ENCODE measurements around the gene CLN6. TPM values are rescaled to one million over a fixed set of nuclear protein-coding genes. Genes with fewer than 3 reads are reported as not detected.

Gene CLN6
- total and polyA plus RNA-seq, 8 donors = 6.4 to 151 (median 17.3) TPM

GRCh38 chr15:68272721-68273271 lies 43.3 kb upstream of the CLN6 start:
- Histone ChIP-seq H3K4me1 (peaks cover 32 to 55% (median 39%) of the 10 kb centered on the region in 4 donors), H3K27me3 (no peaks in the 10 kb centered on the region), H3K4me3 (no peak overlapping the region), H3K27ac (peak overlapping the region in 4 of 5 donors; percentile 96 to 99 (median 98)), H3K36me3 (no peaks in the 10 kb centered on the region), H3K9me3 (no peaks in the 10 kb centered on the region)
- WGBS, 5 donors = 77 to 88% (median 85%) methylated on average over 1 of the region's 1 CpG
- DNase-seq = no peak
- peak in 1 of 3 donors; percentile 49 for TF ChIP-seq POLR2AphosphoS5 (IDR thresholded peaks at IDR 0.05)
- TF ChIP-seq POLR2A (IDR thresholded peaks at IDR 0.05) = no peak
- intact Hi-C loops (cut with DNase I; ENCODE audit: low total_unique reads) = no loop called here

- peaks cover 32 to 53% (median 39%) of the 10 kb centered on the region in 4 donors for H3K4me1 ChIP-seq
- no peaks in the 10 kb centered on the region for H3K27me3 ChIP-seq
- no peaks in the 10 kb centered on the region for H3K9me3 ChIP-seq
- no peak for TF ChIP-seq POLR2A (IDR thresholded peaks at IDR 0.05)
- TF ChIP-seq EP300 (IDR thresholded peaks at IDR 0.05) = peak; percentile 8
- H3K4me3 ChIP-seq = no peak overlapping the region
- peak in 1 of 2 donors; percentile 68 for DNase-seq
- no peaks in the 10 kb centered on the region for H3K36me3 ChIP-seq
- H3K27ac ChIP-seq = peak overlapping the region in 4 of 5 donors; percentile 96 to 99 (median 98)
- 32 to 47% (median 44%) methylated on average over 11 of the region's 11 CpGs for WGBS, 5 donors
- intact Hi-C loops (cut with DNase I; ENCODE audit: low total_unique reads) = no loop called here
Observed at GRCh38 chr15:68271854-68272471, 42.4 kb upstream of the CLN6 start.

- intact Hi-C loops (cut with DNase I; ENCODE audit: low total_unique reads) = no loop called here
- TF ChIP-seq EP300 (IDR thresholded peaks at IDR 0.05) (no peak), CTCF (IDR thresholded peaks at IDR 0.05) (no peak), POLR2A (IDR thresholded peaks at IDR 0.05) (no peak), POLR2AphosphoS5 (IDR thresholded peaks at IDR 0.05) (no peak)
- Histone ChIP-seq H3K9me3 (no peaks in the 10 kb centered on the region), H3K36me3 (no peaks in the 10 kb centered on the region), H3K4me3 (no peak overlapping the region), H3K27me3 (peaks cover 0 to 8% (median 0%) of the 10 kb centered on the region in 3 donors), H3K4me1 (peaks cover 0 to 20% (median 15%) of the 10 kb centered on the region in 4 donors), H3K27ac (no peak overlapping the region)
- 44 to 51% (median 47%) methylated on average over 3 of the region's 3 CpGs for WGBS, 5 donors
- DNase-seq = no peak
Observed at GRCh38 chr15:68268405-68268804, 38.9 kb upstream of the CLN6 start.

- Histone ChIP-seq H3K27ac (no peak overlapping the region), H3K27me3 (peaks cover 0 to 8% (median 0%) of the 10 kb centered on the region in 3 donors), H3K9me3 (no peaks in the 10 kb centered on the region), H3K4me3 (no peak overlapping the region), H3K4me1 (no peaks in the 10 kb centered on the region), H3K36me3 (no peaks in the 10 kb centered on the region)
- 63 to 74% (median 64%) methylated on average over 3 of the region's 3 CpGs for WGBS, 5 donors
- TF ChIP-seq EP300 (IDR thresholded peaks at IDR 0.05) (no peak), POLR2A (IDR thresholded peaks at IDR 0.05) (no peak), POLR2AphosphoS5 (IDR thresholded peaks at IDR 0.05) (no peak), CTCF (IDR thresholded peaks at IDR 0.05) (no peak)
- no peak for DNase-seq
- intact Hi-C loops (cut with DNase I; ENCODE audit: low total_unique reads) = no loop called here
Observed at GRCh38 chr15:68265674-68266073, 36.1 kb upstream of the CLN6 start.

GRCh38 chr15:68265081-68265480 lies 35.6 kb upstream of the CLN6 start:
- intact Hi-C loops (cut with DNase I; ENCODE audit: low total_unique reads) = no loop called here
- H3K27me3 ChIP-seq = peaks cover 0 to 8% (median 0%) of the 10 kb centered on the region in 3 donors
- TF ChIP-seq POLR2AphosphoS5 (IDR thresholded peaks at IDR 0.05) (no peak), POLR2A (IDR thresholded peaks at IDR 0.05) (no peak), CTCF (IDR thresholded peaks at IDR 0.05) (no peak), EP300 (IDR thresholded peaks at IDR 0.05) (no peak)
- 56 to 66% (median 62%) methylated on average over 4 of the region's 4 CpGs for WGBS, 5 donors
- H3K4me1 ChIP-seq = no peaks in the 10 kb centered on the region
- no peak overlapping the region for H3K4me3 ChIP-seq
- H3K36me3 ChIP-seq = no peaks in the 10 kb centered on the region
- DNase-seq = no peak
- no peaks in the 10 kb centered on the region for H3K9me3 ChIP-seq
- no peak overlapping the region for H3K27ac ChIP-seq

Data from stomach (tissue), 9 donors.